ENCODE data around the gene MAP1LC3A. TPM values are rescaled to one million over a fixed set of nuclear protein-coding genes. Genes with fewer than 3 reads are reported as not detected.

The MAP1LC3A gene
- total and polyA plus RNA-seq, 2 donors (not counting 3 experiments of a cell fraction or from before 2014, with no cell fraction given): 32.1 to 39.8 TPM

DNA sequence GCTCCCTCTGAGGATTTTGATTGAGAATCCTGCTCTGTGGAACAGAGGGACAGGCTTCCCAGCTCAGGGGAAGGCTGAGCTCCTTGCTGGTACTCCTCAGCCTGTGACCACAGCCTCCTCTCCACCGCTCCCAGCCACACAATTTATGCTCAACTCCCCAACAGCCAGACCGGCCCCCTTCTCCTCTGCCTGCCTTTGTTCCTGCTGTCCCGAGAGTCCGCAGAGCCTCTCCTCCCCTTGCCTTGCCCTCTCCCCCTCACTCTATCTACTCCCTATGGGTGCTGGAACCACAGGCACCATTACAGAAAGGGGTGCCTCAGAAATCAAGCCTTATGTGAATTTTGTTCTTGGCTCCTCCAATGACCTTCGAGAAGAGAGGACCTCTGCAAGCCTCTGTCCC lies 15.9 kb downstream of the MAP1LC3A start:
- Histone ChIP-seq H3K4me2 (ENCODE audit: insufficient read depth, low read length) (no peak overlapping the region), H3K79me2 (ENCODE audit: control insufficient read depth, insufficient read depth, low read length) (no peaks in the 10 kb centered on the region), H3K4me3 (replicated peaks in 1 of 3; ENCODE audit: insufficient read depth in 1 of 3, low read depth in 1 of 3, low read length in 3 of 3) (no peak overlapping the region), H3K9me3 (replicated peaks; ENCODE audit: control insufficient read depth, insufficient read depth, low read length) (no peaks in the 10 kb centered on the region), H3K9me1 (replicated peaks; ENCODE audit: control insufficient read depth, extremely low read depth, insufficient read depth, low read length) (no peaks in the 10 kb centered on the region), H3K4me1 (ENCODE audit: control insufficient read depth, extremely low read depth, insufficient read depth, low read length) (peaks cover 11% of the 10 kb centered on the region), H4K20me1 (replicated peaks; ENCODE audit: control insufficient read depth, extremely low read depth, insufficient read depth, low read length) (no peaks in the 10 kb centered on the region), H3K9ac (replicated peaks; ENCODE audit: extremely low read depth, insufficient read depth, low read length) (no peak overlapping the region), H3K36me3 (ENCODE audit: control insufficient read depth in 2 of 2, extremely low read depth in 1 of 2, insufficient read depth in 2 of 2, low read length in 2 of 2) (no peaks in the 10 kb centered on the region), H3K27ac (ENCODE audit: insufficient read depth, low read depth, low read length) (no peak overlapping the region), H3K27me3 (ENCODE audit: control insufficient read depth in 2 of 2, insufficient read depth in 2 of 2, low read length in 2 of 2) (no peaks in the 10 kb centered on the region), H2AFZ (ENCODE audit: low read depth, low read length) (no peak overlapping the region)
- FAIRE-seq (no peak), DNase-seq (ENCODE audit: low read depth, low spot score) (no peak)
- ChIA-PET POLR2A (no interaction called here), CTCF (interaction anchor here (0.7 to 1.3 kb wide), 2 partner anchors 36 to 195 kb away, joined by 3 to 6 read pairs; no protein-coding TSS in a partner anchor)
- no peak for TF ChIP-seq POLR2AphosphoS5 (IDR thresholded peaks at IDR 0.05; ENCODE audit: insufficient read depth, low read depth, low read length)
- TF ChIP-seq POLR2A (IDR thresholded peaks at IDR 0.05; ENCODE audit: low read depth, low read length): no peak
- TF ChIP-seq EZH2 (IDR thresholded peaks at IDR 0.05; ENCODE audit: borderline replicate concordance, low read depth, low read length, severe bottlenecking): no peak
- TF ChIP-seq, protein P1, sequence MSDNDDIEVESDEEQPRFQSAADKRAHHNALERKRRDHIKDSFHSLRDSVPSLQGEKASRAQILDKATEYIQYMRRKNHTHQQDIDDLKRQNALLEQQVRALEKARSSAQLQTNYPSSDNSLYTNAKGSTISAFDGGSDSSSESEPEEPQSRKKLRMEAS (IDR thresholded peaks at IDR 0.05; ENCODE audit: insufficient read depth, insufficient read length): no peak
- TF ChIP-seq MYC (IDR thresholded peaks at IDR 0.05; ENCODE audit: low read depth, low read length): no peak
- no peak for TF ChIP-seq GATA2 (IDR thresholded peaks at IDR 0.05; ENCODE audit: insufficient read depth, insufficient read length, low read depth, low read length)
- no peak for TF ChIP-seq JUN (IDR thresholded peaks at IDR 0.05; ENCODE audit: borderline replicate concordance, insufficient read depth, insufficient read length, low read depth)
- TF ChIP-seq FOS (IDR thresholded peaks at IDR 0.05; ENCODE audit: borderline replicate concordance, insufficient read depth, low read length): no peak
- TF ChIP-seq, protein P2, sequence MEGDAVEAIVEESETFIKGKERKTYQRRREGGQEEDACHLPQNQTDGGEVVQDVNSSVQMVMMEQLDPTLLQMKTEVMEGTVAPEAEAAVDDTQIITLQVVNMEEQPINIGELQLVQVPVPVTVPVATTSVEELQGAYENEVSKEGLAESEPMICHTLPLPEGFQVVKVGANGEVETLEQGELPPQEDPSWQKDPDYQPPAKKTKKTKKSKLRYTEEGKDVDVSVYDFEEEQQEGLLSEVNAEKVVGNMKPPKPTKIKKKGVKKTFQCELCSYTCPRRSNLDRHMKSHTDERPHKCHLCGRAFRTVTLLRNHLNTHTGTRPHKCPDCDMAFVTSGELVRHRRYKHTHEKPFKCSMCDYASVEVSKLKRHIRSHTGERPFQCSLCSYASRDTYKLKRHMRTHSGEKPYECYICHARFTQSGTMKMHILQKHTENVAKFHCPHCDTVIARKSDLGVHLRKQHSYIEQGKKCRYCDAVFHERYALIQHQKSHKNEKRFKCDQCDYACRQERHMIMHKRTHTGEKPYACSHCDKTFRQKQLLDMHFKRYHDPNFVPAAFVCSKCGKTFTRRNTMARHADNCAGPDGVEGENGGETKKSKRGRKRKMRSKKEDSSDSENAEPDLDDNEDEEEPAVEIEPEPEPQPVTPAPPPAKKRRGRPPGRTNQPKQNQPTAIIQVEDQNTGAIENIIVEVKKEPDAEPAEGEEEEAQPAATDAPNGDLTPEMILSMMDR (IDR thresholded peaks at IDR 0.05; ENCODE audit: extremely low read depth in 1 of 2, insufficient read depth in 1 of 2, low read depth in 1 of 2, low read length in 2 of 2): no peak
- intact Hi-C loops (cut with micrococcal nuclease) (no loop called here), dilution Hi-C loops (cut with MboI; ENCODE audit: extremely low pct_ligation_motif_present, low sequenced_read_pairs) (no loop called here)
- no TSS peak for BruUV-seq (replicated peaks)

All from endothelial cell of umbilical vein (primary cell).